Heart left ventricle (tissue), 13 donors: ENCODE data around the gene SCAF8.

Source experiments
- CTCF ChIP-seq, 12 donors: fragments of 200-600 bp; sonication (generic) in 4 of 12; IDR thresholded peaks; one replicate each; pipeline versions ENCODE4 v1.5.0 to v1.8.0; 2018 to 2022; ENCODE audit warnings: antibody characterized with exemption in 12 of 12, mild to moderate bottlenecking in 5 of 12
- POLR2A ChIP-seq, 2 donors: fragments of 450-650 bp; IDR thresholded peaks; one replicate each; pipeline ENCODE4 v1.6.1; 2017; ENCODE audit warnings: antibody characterized with exemption in 2 of 2, mild to moderate bottlenecking in 2 of 2, moderate library complexity in 2 of 2
- donor health status: ischemic (EF 13 %, LVEDD 7.1; RV severe dilation, severe dysfunction).
- donor health status: DM: no; HTN: yes; CAD: no.
- donor health status: DM: no; HTN: no; CAD: no.
- donor health status: ischemic (EF 25% LVEDD 6.9; RV normal size, moderate dysfunction).
- donor health status: ischemic (EF 25% LVEDD 5.7; RV mildly dilated, moderate dysfunction).
- donor health status: ischemic (EF 35%, LVEDD 5.7; RV mildly dilated, moderate dysfunction).
- donor health status: nonischemic (EF 11% LVEDD 7.7; RV severe dilation, severe dysfunction).
- donor health status: DM: yes; HTN: yes; CAD: no.
- donor health status: PGD.
- donor health status: ischemic (EF 29% LVEDD 5.4; RV normal size, mild dysfunction).
- donor health status: nonischemic (EF 23%, LVEDD 6.1; RV moderate dilation, normal function).

- TF ChIP-seq POLR2A (IDR thresholded peaks at IDR 0.05) (no peak), CTCF (IDR thresholded peaks at IDR 0.05) (no peak)
Measured at GRCh38 chr6:154683756-154684523, 49.3 kb upstream of the SCAF8 start.
